GM19035 (cell line): ENCODE measurements around the gene RESP18.

ENCODE experiments used
- ATAC-seq: cut with Tn5 transposase; IDR thresholded peaks from one replicate; pipeline ENCODE4 v1.9.1; 2021; ENCODE audit not compliant: unreplicated experiment

RESP18 gene

GRCh38 chr2:219332542-219332941 is at the start of gene RESP18:
Gene RESP18 (minus strand): TSS chr2:219332744.
- no peak for ATAC-seq

- ATAC-seq = no peak
These were observed 48.9 kb upstream of the RESP18 start for GRCh38 chr2:219381448-219381847.

GRCh38 chr2:219380926-219381325 is 48.4 kb upstream of the RESP18 start:
- no peak for ATAC-seq

GRCh38 chr2:219378163-219378851 is 45.8 kb upstream of the RESP18 start:
- no peak for ATAC-seq

- ATAC-seq = no peak
These were observed 36.9 kb upstream of the RESP18 start for GRCh38 chr2:219369447-219369861.

- no peak for ATAC-seq
These were observed 36.2 kb upstream of the RESP18 start for GRCh38 chr2:219368690-219369191.

- no peak for ATAC-seq
These were observed 30.1 kb upstream of the RESP18 start for GRCh38 chr2:219362524-219363164.

- ATAC-seq = no peak
These were observed 29.5 kb upstream of the RESP18 start for GRCh38 chr2:219362072-219362471.

- no peak for ATAC-seq
These were observed 25.9 kb upstream of the RESP18 start for GRCh38 chr2:219358170-219359075.

GRCh38 chr2:219356834-219357233 is 24.3 kb upstream of the RESP18 start:
- ATAC-seq = no peak

GRCh38 chr2:219354582-219354981 is 22.0 kb upstream of the RESP18 start:
- no peak for ATAC-seq

GRCh38 chr2:219353129-219353528 is 20.6 kb upstream of the RESP18 start:
- no peak for ATAC-seq

GRCh38 chr2:219352448-219353023 is 20.0 kb upstream of the RESP18 start:
- no peak for ATAC-seq

GRCh38 chr2:219350710-219351221 is 18.2 kb upstream of the RESP18 start:
- ATAC-seq = no peak

GRCh38 chr2:219350215-219350614 is 17.7 kb upstream of the RESP18 start:
- ATAC-seq = no peak

GRCh38 chr2:219344751-219345430 is 12.3 kb upstream of the RESP18 start:
- no peak for ATAC-seq

- ATAC-seq = no peak
These were observed 2.8 kb upstream of the RESP18 start for GRCh38 chr2:219335373-219335786.

GRCh38 chr2:219334076-219334475 is 1.5 kb upstream of the RESP18 start:
- ATAC-seq = no peak

- no peak for ATAC-seq
These were observed 857 bp downstream of the RESP18 start for GRCh38 chr2:219331560-219332213.

GRCh38 chr2:219327719-219328118 is 4.8 kb downstream of the RESP18 start:
- no peak for ATAC-seq
